Karpas-422 (cell line): ENCODE measurements around the gene HDAC4. TPM values are rescaled to one million over a fixed set of nuclear protein-coding genes. Genes with fewer than 3 reads are reported as not detected.

Source experiments
- DNase-seq: peaks from one replicate; pipeline ENCODE4 v3.0.0-alpha.2; 2015
- H2AFZ ChIP-seq: fragments of 200-600 bp; sonication (generic); 2 replicates; pipeline ENCODE4 v1.6.1; 2014; ENCODE audit warnings: antibody characterized with exemption, low read length, mixed read lengths
- H3K27ac ChIP-seq: fragments of 200-600 bp; sonication (generic); 2 replicates; pipeline ENCODE4 v1.5.1; 2014; ENCODE audit warnings: mild to moderate bottlenecking, low read length, moderate library complexity
- H3K27me3 ChIP-seq: fragments of 200-600 bp; sonication (generic); 2 replicates; pipeline ENCODE4 v1.6.1; 2014; ENCODE audit warnings: low read length, mixed read lengths
- H3K36me3 ChIP-seq: fragments of 200-600 bp; sonication (generic); 2 replicates; pipeline ENCODE4 v1.6.1; 2014; ENCODE audit warnings: low read length, mixed read lengths; ENCODE audit not compliant: insufficient read depth
- H3K4me1 ChIP-seq: fragments of 200-600 bp; sonication (generic); 2 replicates; pipeline ENCODE4 v1.6.1; 2014; ENCODE audit warnings: mild to moderate bottlenecking, low read length, mixed read lengths
- H3K4me2 ChIP-seq: fragments of 200-600 bp; sonication (generic); 2 replicates; pipeline ENCODE4 v1.6.1; 2014; ENCODE audit warnings: low read length, low read depth, mild to moderate bottlenecking; ENCODE audit not compliant: poor library complexity, severe bottlenecking
- H3K4me3 ChIP-seq: fragments of 200-600 bp; sonication (generic); 2 replicates; pipeline ENCODE4 v1.5.1; 2014; ENCODE audit warnings: mild to moderate bottlenecking, antibody characterized with exemption, low read length, mixed read lengths
- H3K79me2 ChIP-seq: fragments of 200-600 bp; sonication (generic); 2 replicates; pipeline ENCODE4 v1.6.1; 2014; ENCODE audit warnings: mild to moderate bottlenecking, low read length, mixed read lengths
- H3K9ac ChIP-seq: fragments of 200-600 bp; sonication (generic); 2 replicates; pipeline ENCODE4 v1.6.0; 2014; ENCODE audit warnings: low read length
- H3K9me2 ChIP-seq: fragments of 200-600 bp; sonication (generic), shearing (Covaris generic); replicated peaks from 2 replicates; pipeline ENCODE4 v1.6.0; 2014; ENCODE audit warnings: mild to moderate bottlenecking, low read length, moderate library complexity; ENCODE audit not compliant: insufficient read depth
- H3K9me3 ChIP-seq: fragments of 300-700, 200-600 bp; sonication (generic); 2 replicates; pipeline ENCODE4 v1.6.1; 2014; ENCODE audit warnings: low read length, mixed read lengths
- H4K20me1 ChIP-seq: fragments of 200-600 bp; sonication (generic); 2 replicates; pipeline ENCODE4 v1.6.1; 2014; ENCODE audit warnings: mild to moderate bottlenecking, antibody characterized with exemption, low read length, low read depth; ENCODE audit not compliant: insufficient read depth
- total RNA-seq: library from RNA; depleted of rRNA; stranded (reverse); fragments of >200 nt; shearing (Covaris generic); gene quantifications from 2 replicates; pipeline ENCODE4 v1.2.3, GENCODE V29; 2014; ENCODE audit warnings: low replicate concordance

HDAC4 gene
- total RNA-seq, 1 experiment from 2014 or later: 8.5 TPM

GRCh38 chr2:239405071-239405470 is 4.3 kb upstream of the HDAC4 start:
- Histone ChIP-seq H3K4me2 (no peak overlapping the region), H2AFZ (no peak overlapping the region), H3K36me3 (no peaks in the 10 kb centered on the region), H3K4me1 (peaks cover 10% of the 10 kb centered on the region), H3K9ac (no peak overlapping the region), H4K20me1 (no peaks in the 10 kb centered on the region), H3K9me3 (no peaks in the 10 kb centered on the region), H3K79me2 (no peaks in the 10 kb centered on the region), H3K9me2 (no peaks in the 10 kb centered on the region), H3K27me3 (no peaks in the 10 kb centered on the region), H3K27ac (no peak overlapping the region), H3K4me3 (no peak overlapping the region)
- no peak for DNase-seq

- H3K27me3 ChIP-seq: no peaks in the 10 kb centered on the region
Observed at GRCh38 chr2:239402666-239403065, 1.8 kb upstream of the HDAC4 start.

GRCh38 chr2:239401881-239402233 is 1.0 kb upstream of the HDAC4 start:
- H3K36me3 ChIP-seq: no peaks in the 10 kb centered on the region
- peak overlapping the region; percentile 79; the same call in 1 of the 2 replicates for H3K27ac ChIP-seq
- peaks cover 21% of the 10 kb centered on the region for H3K4me1 ChIP-seq
- H4K20me1 ChIP-seq: peaks cover 26% of the 10 kb centered on the region
- peak overlapping the region; percentile 94 for H3K4me3 ChIP-seq
- H3K9ac ChIP-seq: peak overlapping the region; percentile 98
- no peaks in the 10 kb centered on the region for H3K9me3 ChIP-seq
- no peaks in the 10 kb centered on the region for H3K27me3 ChIP-seq
- peak overlapping the region; percentile 99 for H3K4me2 ChIP-seq
- peaks cover 5% of the 10 kb centered on the region; the same call in 1 of the 2 replicates for H3K79me2 ChIP-seq
- DNase-seq: no peak
- H2AFZ ChIP-seq: peak overlapping the region; percentile 98
- no peaks in the 10 kb centered on the region for H3K9me2 ChIP-seq

More at GRCh38 chr2:239402666-239403065, 1.8 kb upstream of the HDAC4 start:
- no peak overlapping the region for H3K9ac ChIP-seq
- H3K9me3 ChIP-seq: no peaks in the 10 kb centered on the region
- H4K20me1 ChIP-seq: peaks cover 18% of the 10 kb centered on the region
- H3K27ac ChIP-seq: no peak overlapping the region
- no peaks in the 10 kb centered on the region for H3K9me2 ChIP-seq
- H3K79me2 ChIP-seq: peaks cover 5% of the 10 kb centered on the region; the same call in 1 of the 2 replicates
- no peak for DNase-seq
- no peak overlapping the region for H2AFZ ChIP-seq
- no peaks in the 10 kb centered on the region for H3K36me3 ChIP-seq
- peaks cover 21% of the 10 kb centered on the region for H3K4me1 ChIP-seq
- peak overlapping the region; percentile 99 for H3K4me2 ChIP-seq
- H3K4me3 ChIP-seq: no peak overlapping the region

- peaks cover 5% of the 10 kb centered on the region; the same call in 1 of the 2 replicates for H3K79me2 ChIP-seq
- peak overlapping the region; percentile 94 for H3K4me3 ChIP-seq
- DNase-seq: peak; percentile 99
- H3K27ac ChIP-seq: peak overlapping the region; percentile 79
- H4K20me1 ChIP-seq: peaks cover 32% of the 10 kb centered on the region
- peaks cover 21% of the 10 kb centered on the region for H3K4me1 ChIP-seq
- no peaks in the 10 kb centered on the region for H3K9me3 ChIP-seq
- no peaks in the 10 kb centered on the region for H3K9me2 ChIP-seq
- H3K9ac ChIP-seq: peak overlapping the region; percentile 98
- no peaks in the 10 kb centered on the region for H3K36me3 ChIP-seq
- peak overlapping the region; percentile 98 for H2AFZ ChIP-seq
- peak overlapping the region; percentile 99 for H3K4me2 ChIP-seq
- H3K27me3 ChIP-seq: no peaks in the 10 kb centered on the region
Observed at GRCh38 chr2:239401067-239401880, 454 bp upstream of the HDAC4 start.

- no peak overlapping the region for H3K27ac ChIP-seq
Observed at GRCh38 chr2:239399921-239400595, 762 bp downstream of the HDAC4 start.

GRCh38 chr2:239399433-239399920 is 1.3 kb downstream of the HDAC4 start:
- peak overlapping the region; percentile 59 for H3K9ac ChIP-seq
- H3K9me2 ChIP-seq: no peaks in the 10 kb centered on the region
- peaks cover 5% of the 10 kb centered on the region; the same call in 1 of the 2 replicates for H3K79me2 ChIP-seq

More at GRCh38 chr2:239399921-239400595, 762 bp downstream of the HDAC4 start:
- peaks cover 21% of the 10 kb centered on the region for H3K4me1 ChIP-seq
- H2AFZ ChIP-seq: no peak overlapping the region
- H3K36me3 ChIP-seq: no peaks in the 10 kb centered on the region
- H3K4me3 ChIP-seq: peak overlapping the region; percentile 65
- no peaks in the 10 kb centered on the region for H3K9me3 ChIP-seq
- no peaks in the 10 kb centered on the region for H3K27me3 ChIP-seq
- H4K20me1 ChIP-seq: peaks cover 38% of the 10 kb centered on the region
- peak; percentile 82 for DNase-seq
- H3K9me2 ChIP-seq: no peaks in the 10 kb centered on the region
- peak overlapping the region; percentile 59 for H3K9ac ChIP-seq
- H3K79me2 ChIP-seq: peaks cover 5% of the 10 kb centered on the region; the same call in 1 of the 2 replicates
- peak overlapping the region; percentile 73 for H3K4me2 ChIP-seq

GRCh38 chr2:239398521-239398921 is 2.3 kb downstream of the HDAC4 start:
- H3K9me2 ChIP-seq: no peaks in the 10 kb centered on the region
- H4K20me1 ChIP-seq: peaks cover 47% of the 10 kb centered on the region
- H3K9ac ChIP-seq: no peak overlapping the region
- no peaks in the 10 kb centered on the region for H3K27me3 ChIP-seq
- no peak for DNase-seq
- H3K4me2 ChIP-seq: no peak overlapping the region
- H3K27ac ChIP-seq: no peak overlapping the region
- no peaks in the 10 kb centered on the region for H3K36me3 ChIP-seq
- H3K9me3 ChIP-seq: no peaks in the 10 kb centered on the region
- no peak overlapping the region for H3K4me3 ChIP-seq
- no peak overlapping the region for H2AFZ ChIP-seq
- H3K79me2 ChIP-seq: peaks cover 5% of the 10 kb centered on the region; the same call in 1 of the 2 replicates
- peaks cover 21% of the 10 kb centered on the region for H3K4me1 ChIP-seq

More at GRCh38 chr2:239399433-239399920, 1.3 kb downstream of the HDAC4 start:
- no peaks in the 10 kb centered on the region for H3K36me3 ChIP-seq
- H3K4me3 ChIP-seq: peak overlapping the region; percentile 65
- peaks cover 21% of the 10 kb centered on the region for H3K4me1 ChIP-seq
- peaks cover 44% of the 10 kb centered on the region for H4K20me1 ChIP-seq
- peak overlapping the region; percentile 23; the same call in 1 of the 2 replicates for H3K27ac ChIP-seq
- peak overlapping the region; percentile 73 for H3K4me2 ChIP-seq
- H3K27me3 ChIP-seq: no peaks in the 10 kb centered on the region
- H2AFZ ChIP-seq: no peak overlapping the region
- DNase-seq: no peak
- no peaks in the 10 kb centered on the region for H3K9me3 ChIP-seq
